ENCODE results near the gene F8.
A peak's percentile ranks its signal among the peaks of the same experiment; 100 is the strongest.
"Not testable (repeated sequence)": the region's sequence is repeated elsewhere in the genome, so short reads cannot be mapped to it uniquely, and the experiment has no call there.

The F8 gene

GRCh38 chrX:154990496-154990895 lies 32.0 kb downstream of the F8 start:
- peak; percentile 86 for FAIRE-seq
- no peak for DNase-seq (ENCODE audit: extremely low spot score, insufficient read length, low read depth)

- DNase-seq (ENCODE audit: extremely low spot score, insufficient read length, low read depth) (no peak), FAIRE-seq (no peak)
Observed at GRCh38 chrX:154988719-154989118, 33.8 kb downstream of the F8 start.

GRCh38 chrX:154987940-154988339 lies 34.6 kb downstream of the F8 start:
- FAIRE-seq (no peak), DNase-seq (ENCODE audit: extremely low spot score, insufficient read length, low read depth) (no peak)

- FAIRE-seq = no peak
Observed at GRCh38 chrX:154986826-154987575, 35.5 kb downstream of the F8 start.

GRCh38 chrX:154981116-154981411 lies 41.5 kb downstream of the F8 start:
- no peak for DNase-seq (ENCODE audit: extremely low spot score, insufficient read length, low read depth)
- FAIRE-seq = no peak

More at GRCh38 chrX:154986826-154987575, 35.5 kb downstream of the F8 start:
- no peak for DNase-seq (ENCODE audit: extremely low spot score, insufficient read length, low read depth)

- DNase-seq (ENCODE audit: extremely low spot score, insufficient read length, low read depth) (peak; percentile 20), FAIRE-seq (peak; percentile 97)
Observed at GRCh38 chrX:154980330-154981115, 42.0 kb downstream of the F8 start.

GRCh38 chrX:154979629-154980028 lies 42.9 kb downstream of the F8 start:
- FAIRE-seq (no peak), DNase-seq (ENCODE audit: extremely low spot score, insufficient read length, low read depth) (no peak)

- DNase-seq (ENCODE audit: extremely low spot score, insufficient read length, low read depth) (no peak), FAIRE-seq (no peak)
Observed at GRCh38 chrX:154968353-154968752, 54.2 kb downstream of the F8 start.

- DNase-seq (ENCODE audit: extremely low spot score, insufficient read length, low read depth) (no peak), FAIRE-seq (no peak)
Observed at GRCh38 chrX:154967603-154968002, 54.9 kb downstream of the F8 start.

- DNase-seq (ENCODE audit: extremely low spot score, insufficient read length, low read depth) (no peak), FAIRE-seq (no peak)
Observed at GRCh38 chrX:154961947-154962346, 60.6 kb downstream of the F8 start.

GRCh38 chrX:154955799-154956198 lies 66.7 kb downstream of the F8 start:
- FAIRE-seq; DNase-seq (ENCODE audit: extremely low spot score, insufficient read length, low read depth): not testable (repeated sequence)

GRCh38 chrX:154939265-154939664 lies 83.3 kb downstream of the F8 start:
- not testable (repeated sequence) for DNase-seq (ENCODE audit: extremely low spot score, insufficient read length, low read depth)
- peak; percentile 66 for FAIRE-seq

- not testable (repeated sequence) for FAIRE-seq; DNase-seq (ENCODE audit: extremely low spot score, insufficient read length, low read depth)
Observed at GRCh38 chrX:154924771-154925170, 97.8 kb downstream of the F8 start.

- DNase-seq (ENCODE audit: extremely low spot score, insufficient read length, low read depth) (no peak), FAIRE-seq (peak; percentile 91)
Observed at GRCh38 chrX:154918060-154918483, 104.5 kb downstream of the F8 start.

- no peak for FAIRE-seq
Observed at GRCh38 chrX:154914052-154914451, 108.5 kb downstream of the F8 start.

GRCh38 chrX:154910528-154910927 lies 112.0 kb downstream of the F8 start:
- not testable (repeated sequence) for DNase-seq (ENCODE audit: extremely low spot score, insufficient read length, low read depth); FAIRE-seq

More at GRCh38 chrX:154914052-154914451, 108.5 kb downstream of the F8 start:
- DNase-seq (ENCODE audit: extremely low spot score, insufficient read length, low read depth) = no peak

- not testable (repeated sequence) for DNase-seq (ENCODE audit: extremely low spot score, insufficient read length, low read depth); FAIRE-seq
Observed at GRCh38 chrX:154910048-154910447, 112.5 kb downstream of the F8 start.

- DNase-seq (ENCODE audit: extremely low spot score, insufficient read length, low read depth) (no peak), FAIRE-seq (no peak)
Observed at GRCh38 chrX:154908821-154909220, 113.7 kb downstream of the F8 start.

- FAIRE-seq = no peak
- no peak for DNase-seq (ENCODE audit: extremely low spot score, insufficient read length, low read depth)
Observed at GRCh38 chrX:154902408-154902807, 120.1 kb downstream of the F8 start.

GRCh38 chrX:154900323-154900722 lies 122.2 kb downstream of the F8 start:
- DNase-seq (ENCODE audit: extremely low spot score, insufficient read length, low read depth) (no peak), FAIRE-seq (no peak)

- no peak for FAIRE-seq
Observed at GRCh38 chrX:154892296-154892695, 130.2 kb downstream of the F8 start.

More at GRCh38 chrX:154892296-154892695, 130.2 kb downstream of the F8 start:
- DNase-seq (ENCODE audit: extremely low spot score, insufficient read length, low read depth) = no peak

Data from GM18507 (cell line).